ENCODE data around the gene PDE11A. TPM values are rescaled to one million over a fixed set of nuclear protein-coding genes. Genes with fewer than 3 reads are reported as not detected.

PDE11A gene
- polyA plus RNA-seq, 3 donors = 5.5 to 7.6 (median 6.9) TPM

DNA sequence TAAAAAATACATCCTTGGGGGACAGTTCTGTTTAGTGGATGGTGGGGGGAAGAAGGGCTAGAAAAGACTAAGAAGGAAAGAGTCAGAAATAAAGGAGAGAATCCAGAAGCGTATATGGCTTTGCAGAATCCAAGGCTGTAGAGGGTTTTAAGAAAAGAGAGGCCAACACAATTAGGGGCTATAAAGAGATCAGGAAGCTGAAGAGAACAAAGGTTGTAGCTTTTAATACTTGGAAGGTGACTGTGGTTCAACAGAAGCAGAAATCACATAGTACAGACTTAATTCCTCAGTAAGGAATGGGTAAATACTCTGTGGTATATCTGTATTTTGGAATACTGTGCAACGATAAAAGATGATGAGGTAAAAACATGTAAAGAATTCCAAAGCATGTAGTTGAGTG is 393.6 kb downstream of the PDE11A start:
- no peak for DNase-seq (ENCODE audit: low read depth in 3 of 3, low spot score in 2 of 3)

DNA sequence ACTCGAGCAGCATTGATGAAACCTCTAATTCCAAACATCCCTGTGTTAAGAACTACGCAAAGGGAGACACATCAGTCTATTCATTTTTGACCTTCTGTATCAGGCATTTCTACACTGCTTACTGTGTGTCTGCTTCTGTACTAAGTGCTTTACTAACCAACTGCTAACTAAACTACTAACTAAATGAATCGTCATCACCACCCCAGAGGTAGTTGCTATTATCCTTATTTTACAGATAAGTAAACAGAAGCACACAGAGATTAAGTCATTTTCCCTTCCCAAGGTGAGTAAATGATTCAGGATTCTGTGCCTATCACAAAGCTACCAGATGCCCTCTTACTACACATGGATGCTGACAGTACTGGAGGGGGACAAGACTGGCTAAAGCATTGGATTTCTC is 395.9 kb downstream of the PDE11A start:
- no peak for DNase-seq (ENCODE audit: low read depth in 3 of 3, low spot score in 2 of 3)

DNA sequence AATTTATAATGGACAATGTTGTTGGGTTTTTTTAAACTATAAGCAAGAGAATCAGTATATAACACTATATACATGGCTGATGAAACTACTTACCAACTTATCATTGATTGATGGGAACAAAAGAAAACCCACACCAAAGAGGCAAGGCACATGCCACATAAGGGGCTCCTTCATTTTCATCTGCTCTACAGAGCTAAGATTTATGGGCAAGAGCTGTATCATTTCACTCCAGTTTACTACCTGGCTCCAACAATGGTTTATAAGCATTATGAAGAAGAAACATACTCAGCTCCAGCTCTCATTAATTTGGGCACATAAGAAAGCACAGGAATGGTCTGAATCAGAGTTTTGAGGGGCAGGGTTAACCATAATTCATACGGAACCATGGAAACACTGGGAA is 396.8 kb downstream of the PDE11A start:
- no peak for DNase-seq (ENCODE audit: low read depth in 3 of 3, low spot score in 2 of 3)

- no peak for DNase-seq (ENCODE audit: low read depth in 3 of 3, low spot score in 2 of 3)
These were observed 397.2 kb downstream of the PDE11A start for GRCh38 chr2:177675350-177675821.

DNA sequence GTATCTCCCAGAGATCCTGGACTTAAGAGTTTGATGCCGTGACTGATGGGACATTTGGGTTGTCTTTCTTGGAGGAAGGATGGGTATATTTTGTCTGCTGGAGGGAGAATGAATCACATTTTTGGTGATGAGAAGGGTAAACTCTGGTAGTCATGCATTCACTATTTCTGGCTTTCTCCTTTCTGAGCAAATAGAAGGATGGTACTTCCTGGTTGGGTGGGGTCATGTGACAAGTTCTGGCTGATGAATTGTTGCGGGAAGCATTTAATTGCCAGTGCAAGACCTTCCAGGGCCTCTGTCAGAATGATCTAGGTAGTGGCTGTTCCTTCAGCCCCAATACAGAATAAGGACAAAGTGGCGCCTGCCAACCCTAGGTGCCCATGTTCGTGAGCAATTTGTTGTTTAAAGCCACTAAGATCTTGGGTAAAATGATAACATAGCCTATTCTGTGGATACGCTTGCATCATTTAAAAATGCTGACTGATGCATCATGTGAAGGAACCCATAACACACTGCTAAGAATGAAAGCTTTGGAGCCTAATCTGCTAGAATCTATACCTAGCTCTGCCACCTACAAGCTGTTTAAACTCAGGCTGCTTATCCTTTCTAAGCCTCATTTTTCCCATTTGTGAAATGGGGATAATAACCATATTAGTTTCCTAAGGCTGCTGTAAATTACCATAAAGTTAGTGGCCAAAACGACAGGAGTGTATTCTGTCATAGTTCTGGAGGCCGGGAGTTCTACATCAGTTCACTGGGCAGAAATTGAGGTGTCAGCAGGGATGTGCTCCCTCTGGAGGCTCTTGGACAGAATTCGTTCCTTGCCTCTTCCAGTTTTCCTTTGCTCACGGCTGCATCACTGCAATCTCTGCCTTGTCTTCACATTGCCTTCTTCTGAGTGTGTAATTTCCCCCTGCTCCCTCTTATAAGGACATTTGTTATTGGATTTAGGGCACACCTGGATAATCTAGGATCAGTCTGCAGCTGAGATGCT is 398.7 kb downstream of the PDE11A start:
- no peak for DNase-seq (ENCODE audit: low read depth in 3 of 3, low spot score in 2 of 3)

DNA sequence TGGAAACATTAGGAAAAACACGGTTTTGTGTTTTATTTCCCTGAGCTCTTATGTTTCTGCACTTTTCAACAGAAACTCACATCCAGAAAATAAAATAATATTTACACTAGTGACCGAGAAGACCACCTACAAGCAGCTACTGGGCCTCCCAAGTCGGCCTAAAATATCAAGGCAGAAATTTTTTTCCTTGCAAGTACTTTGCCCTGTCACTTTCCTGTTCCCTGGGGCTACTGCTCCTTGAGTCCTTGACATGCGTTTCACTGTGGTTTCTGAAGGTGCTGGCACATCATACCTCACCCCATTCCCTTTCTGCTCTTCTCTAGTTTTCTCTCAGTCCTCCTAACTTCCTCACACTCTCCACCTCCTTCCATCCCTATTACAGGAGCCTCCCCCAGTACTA is 400.9 kb downstream of the PDE11A start:
- no peak for DNase-seq (ENCODE audit: low read depth in 3 of 3, low spot score in 2 of 3)

GRCh38 chr2:177670791-177671535 is 401.6 kb downstream of the PDE11A start:
- no peak for DNase-seq (ENCODE audit: low read depth in 3 of 3, low spot score in 2 of 3)

- DNase-seq (ENCODE audit: low read depth in 3 of 3, low spot score in 2 of 3) = no peak
These were observed 402.8 kb downstream of the PDE11A start for GRCh38 chr2:177669625-177670330.

GRCh38 chr2:177669201-177669600 is 403.4 kb downstream of the PDE11A start:
- no peak for DNase-seq (ENCODE audit: low read depth in 3 of 3, low spot score in 2 of 3)

- no peak for DNase-seq (ENCODE audit: low read depth in 3 of 3, low spot score in 2 of 3)
These were observed 404.0 kb downstream of the PDE11A start for GRCh38 chr2:177668617-177669016.

DNA sequence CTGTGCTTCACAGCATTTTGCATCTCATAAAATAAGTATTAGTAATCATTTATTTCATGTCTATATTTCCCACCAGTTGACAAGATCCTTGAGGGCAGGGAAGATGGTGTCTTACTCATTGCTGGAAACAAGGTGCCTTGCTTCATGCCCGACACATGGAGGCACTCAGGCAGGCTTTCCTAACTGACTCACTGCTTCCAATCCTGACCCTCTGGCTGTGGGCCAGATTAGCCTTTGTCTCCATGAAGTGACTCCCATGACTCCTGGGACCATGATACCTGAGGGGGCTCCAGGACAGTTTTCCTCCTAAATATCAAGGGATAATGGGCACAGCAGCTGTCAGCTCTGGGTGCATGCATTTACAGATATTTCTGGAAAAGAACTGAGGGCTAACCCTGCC is 405.0 kb downstream of the PDE11A start:
- DNase-seq (ENCODE audit: low read depth in 3 of 3, low spot score in 2 of 3) = no peak

DNA sequence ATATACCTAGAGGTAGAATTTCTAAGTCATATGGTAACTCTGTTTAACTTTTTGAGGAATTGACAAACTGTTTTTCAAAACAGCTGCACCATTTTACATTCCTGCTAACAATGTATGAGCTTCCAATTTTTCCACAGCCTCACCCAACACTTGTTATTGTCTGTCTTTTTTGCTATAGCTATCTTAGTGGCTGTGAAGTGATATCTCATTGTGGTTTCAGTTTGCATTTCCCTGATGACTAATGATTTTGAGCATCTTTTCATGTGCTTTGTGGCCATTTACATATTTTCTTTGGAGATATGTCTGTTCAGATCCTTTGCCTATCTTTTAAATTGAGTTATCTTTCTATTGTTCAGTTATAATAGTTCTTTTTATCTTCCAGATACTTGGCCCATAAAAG is 406.2 kb downstream of the PDE11A start:
- no peak for DNase-seq (ENCODE audit: low read depth in 3 of 3, low spot score in 2 of 3)

DNA sequence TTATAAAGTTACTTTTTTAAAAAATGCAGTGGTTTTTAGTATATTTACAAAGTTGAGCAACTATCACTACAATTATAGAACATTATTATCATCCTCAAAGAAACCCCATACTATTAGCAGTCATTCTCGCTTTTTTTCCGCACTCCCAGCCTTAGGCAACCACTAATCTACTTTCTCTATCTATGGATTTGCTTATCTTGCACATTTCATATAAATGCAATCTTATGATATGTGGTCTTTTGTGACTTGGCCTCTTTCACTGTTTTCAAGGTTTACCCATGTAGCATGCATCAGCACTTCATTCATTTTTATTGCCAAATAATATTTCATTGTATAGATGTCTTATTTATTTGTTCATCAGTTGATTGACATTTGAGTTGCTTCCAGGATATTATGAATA is 406.6 kb downstream of the PDE11A start:
- DNase-seq (ENCODE audit: low read depth in 3 of 3, low spot score in 2 of 3) = no peak

DNA sequence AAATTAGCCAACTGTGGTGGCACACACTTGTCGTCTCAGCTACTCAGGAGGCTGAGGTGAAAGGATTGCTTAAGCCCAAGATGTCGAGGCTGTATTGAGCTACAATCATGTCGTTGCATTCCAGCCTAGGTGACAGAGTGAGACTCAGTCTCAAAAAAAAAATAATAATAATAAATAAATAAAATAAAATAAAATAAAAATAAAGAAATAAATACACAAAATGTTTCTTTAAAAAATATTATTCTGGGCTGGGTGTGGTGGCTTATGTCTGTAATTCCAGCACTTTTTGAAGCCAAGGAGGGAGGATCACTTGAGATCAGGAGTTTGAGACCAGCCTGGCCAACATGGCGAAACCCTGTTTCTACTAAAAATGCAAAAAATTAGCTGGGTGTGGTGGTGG is 407.2 kb downstream of the PDE11A start:
- no peak for DNase-seq (ENCODE audit: low read depth in 3 of 3, low spot score in 2 of 3)

- DNase-seq (ENCODE audit: low read depth in 3 of 3, low spot score in 2 of 3) = no peak
These were observed 409.7 kb downstream of the PDE11A start for GRCh38 chr2:177662895-177663294.

DNA sequence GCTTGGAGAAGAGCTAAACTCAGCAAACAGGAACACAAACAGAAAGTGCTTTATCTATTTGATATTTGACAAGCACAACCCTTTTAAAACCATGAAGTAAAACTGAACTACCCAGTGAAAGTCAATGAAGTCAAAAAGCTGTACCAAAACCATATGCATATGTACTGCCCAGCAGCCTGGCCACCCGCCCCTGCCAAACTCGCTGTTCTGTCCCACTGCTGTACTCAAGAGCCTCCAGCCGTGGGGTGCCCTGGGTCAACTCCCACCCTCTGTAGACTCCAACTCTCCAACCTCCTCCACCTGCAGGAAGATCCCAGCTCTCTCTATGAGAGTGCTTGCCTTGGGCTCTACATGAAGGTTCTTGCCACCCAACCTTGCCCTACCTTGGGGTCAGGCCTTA is 411.8 kb downstream of the PDE11A start:
- no peak for DNase-seq (ENCODE audit: low read depth in 3 of 3, low spot score in 2 of 3)

GRCh38 chr2:177658309-177658708 is 414.3 kb downstream of the PDE11A start:
- no peak for DNase-seq (ENCODE audit: low read depth in 3 of 3, low spot score in 2 of 3)

- DNase-seq (ENCODE audit: low read depth in 3 of 3, low spot score in 2 of 3) = no peak
These were observed 420.7 kb downstream of the PDE11A start for GRCh38 chr2:177651833-177652232.

GRCh38 chr2:177649568-177650518 is 422.7 kb downstream of the PDE11A start:
- no peak for DNase-seq (ENCODE audit: low read depth in 3 of 3, low spot score in 2 of 3)

GRCh38 chr2:177646791-177647190 is 425.8 kb downstream of the PDE11A start:
- DNase-seq (ENCODE audit: low read depth in 3 of 3, low spot score in 2 of 3) = no peak
